HUDEP-2 (cell line): ENCODE data around the gene NAIF1.
"Not testable (repeated sequence)": the region's sequence is repeated elsewhere in the genome, so short reads cannot be mapped to it uniquely, and the experiment has no call there.

ENCODE experiments used
- DNase-seq, 76 experiments: peaks; one replicate each; lab custom pipeline; 2025; ENCODE audit not compliant: unreplicated experiment in 76 of 76; lab: John Stamatoyannopoulos, UW

Gene NAIF1

DNA sequence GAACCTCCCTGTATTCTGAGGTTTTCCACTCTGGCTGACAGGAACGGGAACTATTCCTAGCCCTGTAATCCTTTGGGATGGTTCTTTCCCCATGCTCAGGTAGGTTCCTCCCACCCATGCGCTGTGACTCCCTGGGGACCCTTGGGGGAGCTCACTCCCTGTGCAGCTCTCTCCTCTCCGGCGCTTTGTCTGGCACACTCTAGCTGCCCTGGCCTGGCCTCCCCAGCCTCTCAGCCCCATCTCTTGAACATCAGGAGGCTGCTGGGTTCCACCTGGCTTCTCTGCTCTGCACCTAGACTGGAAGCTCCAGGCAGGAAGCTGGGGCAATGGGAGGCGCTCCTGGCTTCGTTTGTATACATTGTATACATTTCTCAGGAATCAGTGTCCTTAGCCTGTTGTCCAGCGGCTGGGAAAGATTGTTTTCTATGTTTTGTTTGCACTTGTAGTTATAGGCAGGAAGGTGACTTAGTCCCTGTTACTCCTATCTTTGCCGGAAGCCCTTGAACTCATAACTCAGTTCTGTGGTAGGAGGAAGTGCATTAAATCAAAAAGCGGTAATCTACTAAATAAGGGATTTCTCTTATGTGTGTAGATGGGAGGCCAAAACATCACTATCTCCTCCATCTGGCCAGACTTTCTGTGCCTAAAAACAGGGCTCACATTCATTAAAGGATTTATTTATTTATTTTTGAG, 21.3 kb upstream of the NAIF1 start:
- no peak for DNase-seq

GRCh38 chr9:128087262-128087661, 20.1 kb upstream of the NAIF1 start:
- peak in 21 of 76 experiments; percentile 12 to 55 (median 26) for DNase-seq

- no peak for DNase-seq
Measured at GRCh38 chr9:128085943-128086342, 18.8 kb upstream of the NAIF1 start.

GRCh38 chr9:128084746-128085145, 17.6 kb upstream of the NAIF1 start:
- DNase-seq, result no peak

- peak in 31 of 76 experiments; percentile 10 to 64 (median 33) for DNase-seq
Measured at GRCh38 chr9:128082151-128082550, 15.0 kb upstream of the NAIF1 start.

DNA sequence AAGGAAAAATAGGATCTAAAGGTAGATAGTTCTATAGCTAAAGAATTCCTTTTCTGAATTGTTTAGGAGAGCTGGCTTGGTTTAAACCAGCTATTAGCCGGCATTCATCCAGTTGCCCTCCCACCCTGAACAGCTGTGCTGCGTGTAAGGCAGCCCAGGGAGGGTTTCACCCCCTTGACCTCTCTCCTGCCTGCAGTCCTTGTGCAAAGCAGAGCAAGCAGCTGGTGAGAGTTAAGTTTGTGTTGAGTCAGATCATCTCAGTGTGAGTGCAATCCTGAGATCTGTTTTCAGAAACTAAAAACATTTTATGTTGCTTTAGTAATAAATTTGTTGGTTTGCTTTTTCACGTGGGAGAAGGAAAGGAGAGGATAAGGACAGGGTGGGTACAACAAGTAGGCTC, 13.9 kb upstream of the NAIF1 start:
- peak in 7 of 76 experiments; percentile 7 to 27 (median 16) for DNase-seq

DNA sequence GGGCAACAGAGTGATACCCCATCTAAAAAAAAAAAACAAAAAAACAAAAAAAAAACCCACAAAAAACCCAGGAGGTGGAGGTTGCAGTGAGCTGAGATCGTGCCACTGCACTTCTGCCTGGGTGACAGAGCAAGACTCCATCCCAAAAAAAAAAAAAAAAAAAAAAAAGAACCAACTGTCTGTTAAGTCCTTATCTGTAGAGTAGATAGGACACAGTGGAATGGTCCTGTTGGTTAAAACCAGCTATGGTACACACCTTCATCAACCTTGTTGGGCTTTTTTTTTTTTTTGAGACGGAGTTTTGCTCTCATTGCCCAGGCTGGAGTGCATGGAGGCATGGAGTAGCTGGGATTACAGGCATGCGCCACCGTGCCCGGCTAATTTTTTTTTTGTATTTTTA, 13.1 kb upstream of the NAIF1 start:
- DNase-seq, result peak in 10 of 76 experiments; percentile 12 to 68 (median 28)

- DNase-seq, result peak in 56 of 76 experiments; percentile 15 to 80 (median 45)
Measured at GRCh38 chr9:128078504-128079434, 11.6 kb upstream of the NAIF1 start.

GRCh38 chr9:128077847-128078503, 10.9 kb upstream of the NAIF1 start:
- peak in 54 of 76 experiments; percentile 14 to 92 (median 70) for DNase-seq

DNA sequence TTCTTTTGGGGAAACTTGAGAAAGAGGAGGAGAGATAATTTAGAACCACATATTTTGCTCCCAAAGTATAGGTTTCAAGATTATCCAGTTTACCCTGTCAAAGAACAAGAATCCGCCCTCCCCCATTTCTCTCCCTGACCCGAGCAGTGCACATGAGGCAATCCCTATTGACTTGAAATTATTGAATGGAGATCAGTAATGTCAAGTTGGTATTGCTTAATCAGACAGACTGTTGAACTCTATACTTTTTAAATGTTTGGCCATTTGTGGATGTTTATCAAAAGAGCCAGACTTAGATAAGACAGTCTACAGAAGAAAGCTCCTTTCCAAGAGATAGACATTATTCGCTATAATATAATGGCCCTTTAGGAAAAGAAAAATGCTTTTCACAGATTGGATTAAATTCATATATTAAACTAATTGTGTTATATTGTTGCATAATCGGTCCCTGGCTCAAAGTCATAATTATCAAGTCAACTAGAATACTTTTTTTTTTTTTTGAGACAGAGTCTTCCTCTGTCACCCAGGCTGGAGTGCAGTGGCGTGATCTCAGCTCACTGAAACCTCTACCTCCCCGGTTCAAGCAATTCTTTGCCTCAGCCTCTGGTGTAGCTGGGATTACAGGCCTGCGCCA, 6.2 kb upstream of the NAIF1 start:
- peak in 4 of 76 experiments; percentile 8 to 30 (median 12) for DNase-seq

- peak in 48 of 76 experiments; percentile 14 to 58 (median 38) for DNase-seq
Measured at GRCh38 chr9:128072144-128073021, 5.3 kb upstream of the NAIF1 start.

DNA sequence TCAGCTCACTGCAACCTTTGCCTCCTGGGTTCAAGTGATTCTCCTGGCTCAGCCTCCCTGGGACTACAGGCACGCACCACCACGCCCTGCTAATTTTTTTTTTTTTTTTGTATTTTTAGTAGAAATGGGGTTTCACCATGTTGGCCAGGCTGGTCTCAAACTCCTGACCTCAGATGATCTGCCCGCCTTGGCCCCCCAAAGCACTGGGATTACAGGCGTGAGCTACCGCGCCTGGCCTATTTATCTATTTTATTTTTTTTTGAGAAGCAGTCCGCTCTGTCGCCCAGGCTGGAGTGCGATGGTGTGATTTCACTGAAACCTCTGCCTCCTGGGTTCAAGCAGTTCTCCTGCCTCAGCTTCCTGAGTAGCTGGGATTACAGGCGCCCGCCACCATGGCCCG, 4.4 kb upstream of the NAIF1 start:
- not testable (repeated sequence) for DNase-seq

DNA sequence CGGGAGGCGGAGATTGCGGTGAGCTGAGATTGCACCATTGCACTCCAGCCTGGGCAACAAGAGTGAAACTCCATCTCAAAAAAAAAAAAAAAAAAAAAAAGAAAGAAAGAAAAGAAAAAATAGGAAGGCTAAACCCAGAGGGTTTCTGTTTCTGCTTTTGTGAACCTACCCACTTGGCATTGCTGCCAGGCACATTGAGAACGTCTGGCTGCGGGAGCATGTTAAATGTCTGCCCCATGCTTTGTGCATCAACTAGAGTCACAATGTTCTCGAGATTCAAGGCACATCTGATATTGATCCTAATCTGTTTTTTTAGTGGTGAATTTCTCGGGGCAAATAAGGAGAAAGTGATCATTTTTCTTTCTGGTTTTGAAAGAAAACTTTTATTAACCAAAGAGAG, 3.8 kb upstream of the NAIF1 start:
- peak in 1 of 76 experiments; percentile 7 for DNase-seq

DNA sequence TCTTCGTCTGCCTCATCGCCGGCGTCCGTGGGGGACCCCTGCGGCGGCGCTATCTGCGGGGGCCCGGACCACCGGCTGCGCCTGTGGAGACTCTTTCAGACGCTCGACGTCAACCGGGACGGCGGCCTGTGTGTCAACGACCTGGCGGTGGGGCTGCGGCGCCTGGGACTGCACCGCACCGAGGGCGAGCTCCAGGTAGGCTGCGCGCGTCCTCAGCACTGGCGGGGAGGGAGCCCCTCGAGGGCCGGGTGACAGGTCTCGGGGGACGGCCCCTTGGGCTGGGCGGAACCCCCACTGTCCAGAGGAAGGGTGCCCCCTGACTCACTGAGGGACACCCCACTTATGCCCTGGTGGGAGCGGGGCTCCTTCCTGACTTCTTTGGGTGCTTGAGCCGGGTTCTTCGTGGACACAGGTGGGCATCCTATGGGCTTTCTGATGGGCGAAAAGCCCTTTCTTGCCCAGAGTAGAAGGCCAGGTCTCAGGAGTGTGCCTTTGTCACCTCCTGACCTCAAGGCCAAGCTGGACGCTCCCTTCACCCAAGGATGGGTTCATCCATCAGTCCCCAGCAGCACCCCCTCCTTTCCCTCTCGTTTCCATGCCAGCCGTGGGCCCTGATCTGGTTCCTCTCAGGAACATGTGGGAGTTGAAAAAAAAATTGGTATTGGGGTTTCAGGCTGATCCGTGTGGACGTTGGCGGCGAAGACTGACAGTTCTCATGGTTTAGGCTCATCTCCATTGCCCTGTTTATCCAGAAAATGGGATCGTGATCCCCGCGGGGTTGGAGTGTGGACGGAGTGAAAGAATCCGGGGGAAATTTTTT, 1.5 kb upstream of the NAIF1 start:
- peak in 5 of 76 experiments; percentile 10 to 47 (median 32) for DNase-seq

- peak in 75 of 76 experiments; percentile 81 to 100 (median 99) for DNase-seq
Measured at GRCh38 chr9:128067645-128068385, 695 bp upstream of the NAIF1 start, which contains the start of gene SLC25A25. Gene SLC25A25, plus strand, starts transcription at chr9:128068232. Its CDS starts 88 bp downstream, at chr9:128068320.

DNA sequence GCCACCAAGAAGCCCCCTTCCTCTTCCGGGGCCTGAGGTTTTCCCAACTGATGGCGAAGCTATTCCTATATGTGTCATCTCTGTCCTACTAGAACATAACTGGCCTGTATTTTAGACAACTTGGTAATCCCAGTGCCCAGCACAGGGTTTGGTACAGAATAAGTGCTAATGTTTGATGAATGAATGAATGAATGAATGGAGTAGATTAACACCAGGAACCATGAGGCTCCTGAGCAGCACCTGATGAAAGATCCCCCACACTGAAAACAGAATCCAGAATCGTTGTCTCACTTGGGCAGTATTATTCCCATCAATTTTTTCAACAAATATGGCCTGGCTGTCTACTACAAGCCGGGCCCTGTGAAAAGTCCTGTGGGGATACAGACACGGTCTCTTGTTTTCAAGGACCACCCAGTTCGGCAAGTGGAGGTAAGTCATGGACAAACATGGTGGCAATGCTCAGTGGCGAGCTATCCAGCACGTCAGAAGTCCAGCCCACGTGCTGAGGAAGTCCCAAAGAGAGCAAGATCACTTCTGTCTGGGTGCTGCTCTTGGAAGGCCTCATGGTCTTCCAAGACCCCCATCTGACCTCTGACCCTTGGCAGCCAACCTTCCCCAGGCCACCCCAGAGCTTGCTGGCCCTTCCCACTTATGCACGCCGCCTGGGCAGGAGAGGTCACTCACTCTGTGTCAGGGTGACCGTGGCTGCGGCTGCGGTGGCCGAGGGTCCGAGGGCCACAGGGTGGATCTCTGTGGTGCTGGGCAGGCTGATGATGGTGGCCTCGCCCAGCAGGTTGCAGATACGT, 1.0 kb downstream of the NAIF1 start:
- no peak for DNase-seq
